ENCODE data around the gene PRKD3. TPM values are rescaled to one million over a fixed set of nuclear protein-coding genes. Genes with fewer than 3 reads are reported as not detected.
A peak's percentile ranks its signal among the peaks of the same experiment; 100 is the strongest.

PRKD3 gene
- total and polyA plus RNA-seq, 2 of the 13 experiments (the other 11 are each of a cell fraction or from before 2014, with no cell fraction given): 11.6 to 38.4 TPM

DNA sequence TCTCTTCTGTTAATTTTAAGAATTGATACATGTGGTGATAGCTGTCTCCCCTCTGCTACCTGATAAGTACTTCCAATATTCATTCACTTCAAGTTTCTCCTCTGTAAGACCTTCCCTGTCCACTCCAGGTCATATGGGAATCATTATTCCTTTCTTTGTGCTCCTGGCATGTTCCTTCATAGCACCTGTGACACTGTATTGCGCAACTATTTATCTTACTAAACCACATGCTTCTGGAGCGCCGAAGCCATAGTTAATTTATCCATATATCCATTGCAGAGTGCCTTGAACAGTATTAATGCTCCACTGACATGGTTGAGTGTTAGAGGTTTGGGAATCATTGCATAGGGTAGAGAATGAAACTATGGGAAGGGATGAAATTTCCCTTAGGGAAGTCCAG is 7.9 kb upstream of the PRKD3 start:
- Histone ChIP-seq H3K36me3 (replicated peaks in 1 of 2; ENCODE audit: control insufficient read depth in 1 of 2, insufficient read depth in 2 of 2, low read length in 2 of 2) (no peaks in the 10 kb centered on the region), H3K27me3 (ENCODE audit: control insufficient read depth in 1 of 2, insufficient read depth in 2 of 2, low read length in 2 of 2) (peaks cover 0 to 4% of the 10 kb centered on the region in 2 experiments; a peak in 1 of 5 replicates), H3K4me1 (ENCODE audit: insufficient read depth, low read length) (no peaks in the 10 kb centered on the region), H3K27ac (ENCODE audit: extremely low read length, insufficient read depth, low read length) (no peak overlapping the region), H3K4me2 (ENCODE audit: low read depth, low read length) (no peak overlapping the region), H3K4me3 (replicated peaks in 1 of 3; ENCODE audit: insufficient read depth in 1 of 3, low read depth in 2 of 3, low read length in 3 of 3) (no peak overlapping the region), H3K9ac (ENCODE audit: insufficient read depth, low read depth, low read length) (no peak overlapping the region), H2AFZ (ENCODE audit: low read length) (no peak overlapping the region), H3K9me3 (ENCODE audit: low read length) (no peaks in the 10 kb centered on the region), H3K79me2 (ENCODE audit: insufficient read depth, low read length) (no peaks in the 10 kb centered on the region), H4K20me1 (ENCODE audit: insufficient read depth, low read length) (no peaks in the 10 kb centered on the region)
- no peak for DNase-seq (ENCODE audit: low spot score)
- WGBS (ENCODE audit: low lambda C conversion rate): 39% methylated on average over 3 of the region's 3 CpGs
- ATAC-seq: no peak
- no peak for FAIRE-seq
- ChIA-PET CTCF (ENCODE audit: low intra/inter-chr PET ratio, low total read pairs) (no interaction called here), POLR2A (no interaction called here)
- intact Hi-C loops (cut with micrococcal nuclease; ENCODE audit: unreplicated experiment) (no loop called here), in situ Hi-C loops (cut with HindIII; ENCODE audit: extremely low pct_ligation_motif_present, low pct_unique_long_range_greater_than_20kb) (no loop called here)
- no TSS peak for BruUV-seq (replicated peaks)
- TF ChIP-seq, protein P1, sequence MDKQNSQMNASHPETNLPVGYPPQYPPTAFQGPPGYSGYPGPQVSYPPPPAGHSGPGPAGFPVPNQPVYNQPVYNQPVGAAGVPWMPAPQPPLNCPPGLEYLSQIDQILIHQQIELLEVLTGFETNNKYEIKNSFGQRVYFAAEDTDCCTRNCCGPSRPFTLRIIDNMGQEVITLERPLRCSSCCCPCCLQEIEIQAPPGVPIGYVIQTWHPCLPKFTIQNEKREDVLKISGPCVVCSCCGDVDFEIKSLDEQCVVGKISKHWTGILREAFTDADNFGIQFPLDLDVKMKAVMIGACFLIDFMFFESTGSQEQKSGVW (CRISPR knock-in tag; IDR thresholded peaks at IDR 0.05; ENCODE audit: borderline replicate concordance): no peak
- TF ChIP-seq CREB1 (IDR thresholded peaks at IDR 0.05) (no peak), CREB1 (CRISPR knock-in tag; IDR thresholded peaks at IDR 0.05) (no peak), TAF1 (CRISPR knock-in tag; IDR thresholded peaks at IDR 0.05) (no peak), CEBPB (IDR thresholded peaks at IDR 0.05; ENCODE audit: borderline replicate concordance, low read depth, low read length) (peak; percentile 98), CEBPG (CRISPR knock-in tag; IDR thresholded peaks at IDR 0.05) (peak; percentile 93)
- TF ChIP-seq, protein P2, sequence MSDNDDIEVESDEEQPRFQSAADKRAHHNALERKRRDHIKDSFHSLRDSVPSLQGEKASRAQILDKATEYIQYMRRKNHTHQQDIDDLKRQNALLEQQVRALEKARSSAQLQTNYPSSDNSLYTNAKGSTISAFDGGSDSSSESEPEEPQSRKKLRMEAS (IDR thresholded peaks at IDR 0.05): peak; percentile 69; the same call in 1 of the 2 replicates

DNA sequence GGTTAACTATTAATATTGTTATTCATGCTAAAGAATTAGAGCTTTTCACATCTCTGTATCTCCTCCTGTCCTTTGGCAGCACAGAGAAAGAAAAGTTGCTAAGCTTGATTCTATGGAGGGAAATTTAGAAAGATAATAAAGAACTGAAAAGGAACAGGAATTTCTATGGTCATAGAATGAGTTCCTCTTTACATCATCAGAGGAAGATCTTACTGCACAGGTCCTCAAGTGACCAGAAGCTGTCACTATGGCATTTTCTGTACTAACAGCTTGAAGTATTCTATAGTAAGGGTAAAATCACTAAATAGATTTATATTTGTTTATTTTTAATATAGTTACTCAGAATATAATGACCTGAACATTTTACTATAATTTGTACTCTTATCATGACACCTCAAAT is 6.0 kb upstream of the PRKD3 start:
- Histone ChIP-seq H3K27ac (ENCODE audit: extremely low read length, insufficient read depth, low read length) (no peak overlapping the region), H3K9ac (ENCODE audit: insufficient read depth, low read depth, low read length) (no peak overlapping the region), H3K9me3 (ENCODE audit: low read length) (no peaks in the 10 kb centered on the region), H3K4me1 (ENCODE audit: insufficient read depth, low read length) (peaks cover 2% of the 10 kb centered on the region), H3K4me3 (replicated peaks in 1 of 3; ENCODE audit: insufficient read depth in 1 of 3, low read depth in 2 of 3, low read length in 3 of 3) (no peak overlapping the region), H2AFZ (ENCODE audit: low read length) (no peak overlapping the region), H3K36me3 (replicated peaks in 1 of 2; ENCODE audit: control insufficient read depth in 1 of 2, insufficient read depth in 2 of 2, low read length in 2 of 2) (no peaks in the 10 kb centered on the region), H3K79me2 (ENCODE audit: insufficient read depth, low read length) (no peaks in the 10 kb centered on the region), H3K27me3 (ENCODE audit: control insufficient read depth in 1 of 2, insufficient read depth in 2 of 2, low read length in 2 of 2) (peaks cover 0 to 12% of the 10 kb centered on the region in 2 experiments; a peak in 3 of 5 replicates), H3K4me2 (ENCODE audit: low read depth, low read length) (no peak overlapping the region), H4K20me1 (ENCODE audit: insufficient read depth, low read length) (no peaks in the 10 kb centered on the region)
- FAIRE-seq (no peak), ATAC-seq (no peak), DNase-seq (ENCODE audit: low spot score) (no peak)
- CTCF ChIA-PET (ENCODE audit: low intra/inter-chr PET ratio, low total read pairs): no interaction called here
- no peak for TF ChIP-seq RNF2 (conservative IDR thresholded peaks at IDR 0.05; ENCODE audit: low read depth)
- POLR2A ChIA-PET: no interaction called here
- intact Hi-C loops (cut with micrococcal nuclease; ENCODE audit: unreplicated experiment) (no loop called here), in situ Hi-C loops (cut with HindIII; ENCODE audit: extremely low pct_ligation_motif_present, low pct_unique_long_range_greater_than_20kb) (no loop called here)
- BruUV-seq (replicated peaks): no TSS peak
